ENCODE data around the gene CBX6. TPM values are rescaled to one million over a fixed set of nuclear protein-coding genes. Genes with fewer than 3 reads are reported as not detected.

CBX6 gene
- total RNA-seq, 4 donors from 2014 or later = 7.0 to 35.5 (median 10.7) TPM

DNA sequence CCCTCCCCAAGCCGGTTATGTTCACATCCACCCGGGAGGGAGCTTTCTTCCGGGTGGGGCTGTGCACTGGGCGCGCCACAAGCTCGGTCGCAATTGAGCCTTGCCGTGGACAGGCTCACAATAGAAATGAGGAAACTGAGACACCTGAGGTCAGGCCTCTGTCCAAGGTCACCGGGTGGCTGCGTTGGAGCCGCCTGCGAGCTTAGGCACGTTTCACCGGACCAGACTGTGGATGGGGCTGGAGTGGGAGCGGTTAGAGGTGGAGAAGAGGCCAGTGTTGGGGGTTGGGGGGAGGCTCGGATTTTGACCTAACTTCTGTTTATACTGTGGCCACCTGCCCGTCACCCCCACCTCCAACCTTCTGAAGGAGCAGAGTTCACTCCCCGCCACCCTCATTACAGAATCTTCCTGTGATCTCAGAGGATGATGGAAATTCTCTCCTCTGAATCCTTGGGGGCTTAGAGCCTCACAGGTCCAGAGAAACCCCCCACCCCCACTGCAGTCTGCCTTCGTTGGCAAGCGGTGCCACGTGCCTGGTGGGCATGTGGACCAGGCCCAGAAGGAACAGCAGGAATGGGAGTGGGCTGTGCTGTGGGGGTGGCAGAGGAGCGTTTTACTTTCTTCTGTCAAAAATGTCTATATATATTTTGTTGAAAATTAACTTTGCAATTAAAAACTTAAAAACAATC lies 27.6 kb downstream of the CBX6 start:
- Histone ChIP-seq H3K4me3 (peak overlapping the region; percentile 21 to 55 (median 51)), H3K27me3 (peaks cover 0 to 16% of the 10 kb centered on the region in 2 donors), H3K36me3 (no peaks in the 10 kb centered on the region), H3K9me3 (no peaks in the 10 kb centered on the region), H3K27ac (peak overlapping the region in 2 of 4 donors; percentile 19 to 45), H3K4me1 (peaks cover 0 to 17% (median 9%) of the 10 kb centered on the region in 4 donors)
- no peak for DNase-seq
- no peak for TF ChIP-seq CTCF (IDR thresholded peaks at IDR 0.05)
- no peak for TF ChIP-seq POLR2A (IDR thresholded peaks at IDR 0.05)

- no peak for TF ChIP-seq CTCF (IDR thresholded peaks at IDR 0.05)
- TF ChIP-seq POLR2A (IDR thresholded peaks at IDR 0.05) = no peak
These were observed 28.2 kb downstream of the CBX6 start, which contains the start of gene NPTXR for GRCh38 chr22:38843657-38844314. Gene NPTXR, minus strand, starts transcription at chr22:38844028.

GRCh38 chr22:38843201-38843656 lies 28.8 kb downstream of the CBX6 start:
- Histone ChIP-seq H3K27ac (peak overlapping the region in 3 of 4 donors; percentile 19 to 52 (median 31)), H3K36me3 (no peaks in the 10 kb centered on the region), H3K4me3 (peak overlapping the region; percentile 34 to 55 (median 51)), H3K4me1 (peaks cover 0 to 17% (median 9%) of the 10 kb centered on the region in 4 donors), H3K27me3 (peaks cover 0 to 16% of the 10 kb centered on the region in 2 donors), H3K9me3 (no peaks in the 10 kb centered on the region)
- TF ChIP-seq CTCF (IDR thresholded peaks at IDR 0.05) (peak in 4 of 6 experiments; percentile 14 to 39 (median 26)), POLR2A (IDR thresholded peaks at IDR 0.05) (no peak)
- DNase-seq = peak in 2 of 3 donors; percentile 22 to 57

More at GRCh38 chr22:38843657-38844314, 28.2 kb downstream of the CBX6 start, which contains the start of gene NPTXR:
- DNase-seq = peak in 2 of 3 donors; percentile 26 to 57
- Histone ChIP-seq H3K4me1 (peaks cover 0 to 17% (median 9%) of the 10 kb centered on the region in 4 donors), H3K36me3 (no peaks in the 10 kb centered on the region), H3K9me3 (no peaks in the 10 kb centered on the region), H3K27ac (peak within 1 kb of the TSS in 3 of 4 donors; percentile 19 to 52 (median 31)), H3K4me3 (peak within 1 kb of the TSS; percentile 34 to 55 (median 51)), H3K27me3 (peaks cover 0 to 16% of the 10 kb centered on the region in 2 donors)

DNA sequence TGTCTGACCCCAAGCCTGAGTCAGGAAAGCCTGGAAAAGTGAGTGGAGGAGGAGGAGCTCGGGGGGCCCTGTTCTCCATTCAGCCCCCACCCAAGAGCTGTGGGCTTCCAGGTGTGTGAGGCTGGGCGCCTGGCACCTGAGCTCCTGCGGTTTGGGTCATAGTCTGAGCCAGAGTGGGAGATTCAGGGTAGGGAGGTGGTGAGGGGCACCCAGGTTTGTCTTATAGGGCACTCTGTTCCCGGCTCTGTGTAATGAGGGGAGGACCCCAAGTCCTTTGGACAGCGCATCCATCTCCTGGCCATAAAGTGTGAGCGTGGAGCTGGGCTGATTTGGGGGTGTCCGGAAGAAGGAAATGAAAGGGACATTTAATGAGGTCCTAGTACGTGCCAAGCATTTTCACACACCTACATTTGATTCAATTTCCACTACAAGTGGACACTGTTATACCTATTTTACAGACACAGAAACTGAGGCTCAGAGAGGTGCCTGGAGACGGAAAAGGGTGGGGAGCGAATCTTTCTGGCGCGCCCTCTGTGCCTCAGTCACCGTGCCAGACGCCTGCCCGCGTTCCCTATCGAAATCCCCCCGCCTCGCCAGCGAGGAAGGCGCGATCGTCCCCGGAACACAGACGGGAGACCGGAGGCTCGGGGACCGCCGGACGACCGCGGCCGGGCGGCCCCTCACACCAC lies 29.4 kb downstream of the CBX6 start:
- H3K4me1 ChIP-seq = peaks cover 0 to 17% (median 9%) of the 10 kb centered on the region in 4 donors
- peak overlapping the region in 3 of 4 donors; percentile 19 to 52 (median 31) for H3K27ac ChIP-seq
- H3K36me3 ChIP-seq = no peaks in the 10 kb centered on the region
- DNase-seq = no peak
- TF ChIP-seq POLR2A (IDR thresholded peaks at IDR 0.05) = no peak
- peaks cover 0 to 16% of the 10 kb centered on the region in 2 donors for H3K27me3 ChIP-seq
- H3K9me3 ChIP-seq = no peaks in the 10 kb centered on the region
- H3K4me3 ChIP-seq = peak overlapping the region; percentile 34 to 55 (median 51)

DNA sequence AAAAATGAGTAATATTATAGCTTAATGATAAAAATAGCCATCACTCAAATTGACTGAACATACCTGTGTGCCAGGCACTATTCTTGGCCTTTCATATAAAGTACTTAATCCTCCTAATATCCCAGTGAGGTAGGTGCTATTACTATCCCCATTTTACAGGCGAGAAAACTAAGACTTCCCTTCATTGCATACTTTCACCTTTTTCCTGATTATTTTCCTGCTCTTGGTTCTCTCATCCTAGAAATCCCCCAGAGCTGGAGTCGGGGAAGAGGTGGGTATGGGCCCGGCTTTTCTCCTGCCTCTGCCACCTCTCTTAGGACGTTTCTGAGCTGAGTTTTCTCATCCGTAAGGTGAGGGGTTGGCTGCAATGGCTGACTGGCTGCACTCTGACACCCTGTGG lies 30.4 kb downstream of the CBX6 start:
- no peak for DNase-seq
- Histone ChIP-seq H3K4me3 (no peak overlapping the region), H3K4me1 (peaks cover 0 to 17% (median 9%) of the 10 kb centered on the region in 4 donors), H3K27me3 (peaks cover 0 to 16% of the 10 kb centered on the region in 2 donors), H3K27ac (no peak overlapping the region), H3K9me3 (no peaks in the 10 kb centered on the region), H3K36me3 (no peaks in the 10 kb centered on the region)
- TF ChIP-seq CTCF (IDR thresholded peaks at IDR 0.05) = no peak

All from Peyer's patch (tissue), 4 donors.